Fibroblast of skin of left biceps (primary cell): ENCODE results near the gene PLCB4.
A peak's percentile ranks its signal among the peaks of the same experiment; 100 is the strongest.

ENCODE experiments used
- DNase-seq, 2 experiments: peaks; one replicate each; pipeline ENCODE4 v3.0.0-alpha.2; 2013; ENCODE audit warnings: low read depth in 2 of 2

The PLCB4 gene

GRCh38 chr20:9061434-9061833 lies 7.5 kb upstream of the PLCB4 start:
- no peak for DNase-seq

DNA sequence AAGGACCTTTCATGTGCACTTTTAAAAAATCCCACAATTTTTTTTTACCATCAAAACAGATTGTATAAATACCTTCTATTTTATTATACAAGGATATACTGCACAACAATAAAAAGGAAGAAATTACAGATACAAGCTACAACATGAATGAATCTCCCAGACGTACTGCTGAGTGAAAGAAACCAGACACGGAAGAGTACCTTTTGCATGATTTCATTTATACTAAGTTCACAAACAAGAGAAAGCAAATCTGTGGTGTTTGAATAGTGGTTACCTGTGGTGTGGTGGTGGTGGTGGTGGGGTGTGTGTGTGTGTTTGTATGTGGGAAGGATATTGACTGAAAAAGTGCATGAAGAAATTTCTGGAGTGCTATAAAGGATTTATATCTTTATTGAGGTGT lies 6.8 kb upstream of the PLCB4 start:
- no peak for DNase-seq

- DNase-seq = no peak
Measured at GRCh38 chr20:9066191-9066590, 2.7 kb upstream of the PLCB4 start.

DNA sequence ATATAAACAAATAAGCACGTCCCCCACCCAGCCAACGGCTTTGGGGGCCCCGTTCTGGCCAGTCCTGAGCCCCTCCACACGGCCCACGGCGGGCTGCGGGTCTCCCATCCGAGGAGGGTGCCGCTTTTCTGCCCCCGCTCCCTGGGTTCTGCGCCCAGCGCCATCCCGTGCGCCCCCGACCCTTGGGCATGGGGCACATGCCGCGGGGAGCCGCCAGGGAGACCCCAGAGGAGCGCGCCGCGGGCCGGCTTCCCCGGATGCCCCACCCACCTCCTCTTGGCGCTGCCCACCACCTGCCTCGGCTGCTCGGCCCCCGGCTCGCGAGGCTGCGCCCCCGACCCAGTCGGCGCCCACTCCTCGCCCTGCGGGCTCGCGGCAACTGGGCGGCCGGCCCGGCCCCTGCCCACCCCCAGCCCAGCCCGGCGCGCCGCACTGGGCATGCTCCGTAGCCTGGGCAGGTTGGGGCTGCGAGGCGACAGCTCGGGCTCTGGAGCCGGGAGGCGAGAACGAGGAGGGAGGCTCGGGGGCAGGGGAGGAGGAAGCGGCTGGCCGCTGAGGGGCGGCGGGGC lies 570 bp upstream of the PLCB4 start:
- DNase-seq = no peak

DNA sequence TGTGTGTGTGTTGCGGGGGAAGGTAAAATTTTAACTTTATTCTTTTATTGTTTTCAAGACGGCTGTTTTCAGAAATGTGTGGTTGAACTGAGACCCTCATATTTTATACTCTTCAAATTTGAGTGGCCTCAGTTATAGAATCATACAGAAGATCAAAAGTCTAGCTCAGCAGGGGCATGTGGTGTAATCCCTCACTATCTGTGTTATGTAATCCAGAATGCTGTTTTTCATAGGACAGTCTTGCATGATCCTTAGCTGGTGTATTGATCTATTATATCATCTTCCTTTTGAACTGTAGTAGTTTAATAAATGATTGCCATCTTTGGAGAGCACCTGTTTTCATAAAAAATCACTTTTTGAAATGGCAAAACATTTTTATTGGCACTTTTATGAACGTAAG lies 1.4 kb downstream of the PLCB4 start:
- DNase-seq = no peak

GRCh38 chr20:9071976-9072726 lies 3.3 kb downstream of the PLCB4 start:
- DNase-seq = no peak

GRCh38 chr20:9072861-9073500 lies 4.1 kb downstream of the PLCB4 start:
- DNase-seq = no peak

DNA sequence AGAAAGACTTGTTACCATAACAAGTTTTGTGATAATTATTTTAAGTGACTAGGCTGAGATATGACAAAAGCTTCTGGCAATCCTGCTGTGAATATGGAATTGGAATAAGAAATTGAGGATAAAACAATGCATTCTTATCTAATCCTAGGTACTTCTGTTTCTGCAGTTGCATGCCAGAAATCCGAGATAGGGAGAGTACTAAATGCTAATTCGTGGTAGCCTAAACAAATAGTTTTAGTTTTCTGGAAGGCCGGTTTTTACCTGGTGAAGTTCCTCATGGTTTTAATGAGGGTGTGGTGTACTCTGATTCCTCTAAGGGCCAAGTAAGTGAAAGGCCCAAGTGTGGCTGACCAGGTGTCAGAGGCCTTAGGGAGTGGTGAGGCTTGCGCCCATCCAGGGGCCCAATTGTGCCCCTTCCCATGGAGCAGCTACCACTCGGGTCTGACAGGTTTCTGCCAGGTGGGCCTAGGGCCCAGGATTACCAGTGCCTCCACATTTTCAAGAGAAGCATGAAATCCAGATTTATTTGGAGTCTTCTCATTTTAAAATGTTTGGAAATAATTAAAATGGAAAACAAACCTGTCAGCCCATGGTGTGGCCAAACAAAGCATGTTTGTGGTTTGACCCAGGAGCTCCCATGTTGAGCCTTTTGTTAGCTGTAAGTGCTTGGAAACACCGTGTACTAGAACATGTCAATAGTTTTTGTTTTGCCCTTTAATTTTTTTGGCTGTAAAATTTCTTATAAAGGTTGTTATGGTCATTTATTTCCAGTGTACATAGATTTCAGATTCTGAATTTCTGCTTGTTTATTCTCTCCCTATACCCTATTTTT lies 6.6 kb downstream of the PLCB4 start:
- no peak for DNase-seq

DNA sequence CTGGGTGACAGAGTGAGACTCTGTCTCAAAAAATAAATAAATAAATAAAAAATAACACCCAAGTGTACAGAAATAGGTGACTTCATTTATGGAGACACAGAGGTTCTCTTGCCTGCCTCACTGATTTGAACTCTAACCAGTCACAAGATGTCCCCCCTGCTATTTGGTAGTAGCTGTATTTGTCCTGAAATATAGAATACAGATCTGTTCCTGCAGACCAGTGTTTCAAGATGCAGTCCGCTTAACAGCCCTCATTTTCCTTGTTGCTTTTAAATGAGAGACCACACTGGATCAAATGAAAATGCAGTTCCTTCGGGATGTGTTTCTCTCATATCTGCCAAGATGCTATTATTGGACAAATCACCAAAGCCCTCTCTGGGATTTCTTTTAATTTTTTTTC lies 7.6 kb downstream of the PLCB4 start:
- no peak for DNase-seq

DNA sequence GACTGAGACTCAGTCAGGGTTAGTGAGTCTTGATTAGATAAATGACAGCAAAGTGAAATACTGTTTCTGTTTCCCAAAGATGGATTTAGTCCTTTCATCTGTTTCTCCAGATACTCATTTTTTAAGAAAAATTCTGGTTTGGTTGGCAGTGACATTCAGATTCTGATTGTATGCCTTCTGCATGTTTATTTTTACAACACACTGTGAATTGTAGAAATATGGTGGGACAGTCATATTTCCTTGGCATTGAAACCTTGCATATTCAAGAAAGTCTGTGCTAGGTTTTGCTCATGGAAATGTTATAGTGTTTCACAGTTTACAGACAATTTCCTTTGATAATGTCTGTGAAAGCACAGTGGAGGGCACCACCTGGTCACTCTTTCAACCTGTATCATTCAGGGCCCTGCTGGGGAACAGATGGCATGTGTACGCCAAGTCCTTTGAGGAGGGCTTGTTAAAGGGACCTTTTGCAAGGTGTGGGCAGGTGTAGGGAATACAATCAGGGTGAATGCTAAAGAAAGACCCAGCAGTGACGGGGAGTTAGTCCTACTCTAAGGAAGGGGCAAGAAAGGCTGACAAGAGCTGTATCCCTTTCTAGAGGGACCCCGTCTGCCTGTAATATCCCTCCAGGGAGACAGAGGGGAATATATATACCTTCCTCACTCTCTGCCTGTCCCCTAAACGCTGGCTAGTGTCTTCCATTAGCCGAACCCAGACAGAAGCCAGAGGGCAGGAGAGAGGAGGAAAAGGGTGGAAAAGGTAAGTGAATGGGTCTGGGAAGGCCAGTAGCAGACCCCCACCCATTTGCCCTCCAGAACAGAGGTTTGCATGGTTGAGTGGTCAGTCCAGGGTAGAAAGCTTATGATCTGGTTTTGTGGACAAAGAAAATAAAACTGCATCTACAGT lies 10.2 kb downstream of the PLCB4 start:
- DNase-seq = no peak

DNA sequence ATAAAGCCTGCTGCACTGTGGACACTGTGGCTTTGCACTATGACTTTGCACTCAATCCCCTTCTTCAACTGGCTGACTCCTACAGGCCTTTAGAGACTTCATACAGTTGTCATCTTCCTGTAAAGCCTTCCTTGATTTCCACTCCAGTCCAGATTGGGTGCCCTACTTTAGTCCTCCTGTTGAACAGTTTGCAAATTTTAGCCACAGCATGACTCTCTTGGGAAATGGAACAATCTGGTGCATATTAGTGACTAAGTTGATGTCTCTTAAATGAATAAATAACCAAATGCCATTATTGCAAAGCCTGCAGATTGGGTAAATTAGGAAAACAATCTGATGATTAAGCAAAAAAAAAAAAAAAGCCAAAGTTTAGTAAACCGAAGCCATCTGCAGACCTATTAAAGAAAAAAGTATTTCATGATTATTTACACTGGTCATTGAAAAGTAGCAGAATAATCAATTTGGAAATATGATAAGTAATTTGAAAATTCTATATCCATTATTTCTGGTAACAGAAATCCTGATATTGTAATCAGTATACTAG lies 12.6 kb downstream of the PLCB4 start:
- peak in 1 of 2 experiments; percentile 36 for DNase-seq

GRCh38 chr20:9082741-9083140 lies 13.9 kb downstream of the PLCB4 start:
- DNase-seq = no peak

DNA sequence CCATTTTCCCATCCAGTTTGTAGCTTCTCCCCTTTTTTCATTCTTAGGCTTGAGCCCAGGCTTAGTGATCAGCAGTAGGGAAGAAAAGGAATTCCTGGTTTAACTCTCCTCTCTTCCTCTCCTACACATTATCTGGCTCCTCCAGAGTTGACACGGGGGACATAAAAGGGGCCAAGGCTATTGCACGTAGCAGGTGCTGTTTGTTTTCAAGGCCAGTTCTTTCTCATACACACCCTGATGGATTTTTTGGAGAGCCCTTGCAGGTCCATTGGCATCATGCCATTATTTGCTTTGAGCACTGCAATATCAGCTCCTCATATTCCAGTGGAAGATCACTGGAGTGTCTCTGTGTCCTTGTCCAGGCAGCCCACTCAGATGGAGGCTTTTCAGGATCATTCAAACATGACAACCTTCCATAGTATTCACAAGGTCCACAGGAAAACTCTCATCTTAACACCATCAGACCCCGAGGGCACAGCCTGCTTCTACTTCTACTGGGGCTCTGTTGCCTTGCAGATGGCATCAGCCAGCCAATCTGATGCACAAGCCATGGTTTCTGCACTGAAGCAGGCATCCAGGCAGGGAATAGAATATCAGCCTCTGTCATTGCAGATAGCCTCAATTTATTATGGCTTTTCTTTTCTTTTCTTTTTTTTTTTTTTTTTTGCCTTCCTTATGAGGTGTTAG lies 18.8 kb downstream of the PLCB4 start:
- DNase-seq = no peak

- DNase-seq = no peak
Measured at GRCh38 chr20:9088556-9088955, 19.7 kb downstream of the PLCB4 start.

DNA sequence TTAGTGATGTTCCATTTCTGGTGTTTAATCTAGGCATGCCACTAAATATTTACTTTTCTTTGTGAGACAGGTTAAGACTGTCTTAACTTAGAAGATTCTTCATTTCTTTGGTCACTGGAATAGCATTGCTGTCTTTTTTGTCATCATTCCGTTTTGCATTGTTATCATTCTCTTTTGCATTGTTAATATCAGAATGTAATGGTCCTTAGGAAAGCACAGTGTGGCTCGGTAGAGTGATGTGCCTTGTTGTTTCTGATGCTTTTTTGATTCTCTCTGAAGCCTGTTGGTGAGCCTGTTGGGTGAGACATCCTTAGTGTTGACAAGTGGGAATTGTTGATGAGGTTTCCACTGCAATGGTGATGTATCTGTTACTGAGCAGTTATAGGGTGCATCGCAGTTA lies 23.2 kb downstream of the PLCB4 start:
- DNase-seq = no peak

DNA sequence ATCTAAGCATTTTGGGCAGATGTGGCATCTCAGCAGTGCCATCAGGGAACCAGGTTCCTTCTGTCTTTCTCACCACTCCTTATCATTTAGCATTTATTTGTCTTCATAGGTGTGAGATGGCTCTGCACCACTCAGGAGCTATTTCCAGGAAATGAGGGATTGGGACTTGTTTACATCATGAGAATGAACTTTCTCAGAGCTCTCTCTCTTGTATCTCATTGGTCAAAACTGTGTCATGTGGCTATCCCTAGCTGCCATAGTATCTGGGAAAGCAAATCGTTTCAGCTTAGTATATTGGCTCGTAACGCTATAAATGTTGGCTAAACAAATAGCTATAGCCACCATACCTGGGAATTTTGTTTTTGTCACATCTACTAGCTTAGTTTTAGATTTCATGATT lies 23.8 kb downstream of the PLCB4 start:
- no peak for DNase-seq

GRCh38 chr20:9093218-9093957 lies 24.5 kb downstream of the PLCB4 start:
- no peak for DNase-seq

DNA sequence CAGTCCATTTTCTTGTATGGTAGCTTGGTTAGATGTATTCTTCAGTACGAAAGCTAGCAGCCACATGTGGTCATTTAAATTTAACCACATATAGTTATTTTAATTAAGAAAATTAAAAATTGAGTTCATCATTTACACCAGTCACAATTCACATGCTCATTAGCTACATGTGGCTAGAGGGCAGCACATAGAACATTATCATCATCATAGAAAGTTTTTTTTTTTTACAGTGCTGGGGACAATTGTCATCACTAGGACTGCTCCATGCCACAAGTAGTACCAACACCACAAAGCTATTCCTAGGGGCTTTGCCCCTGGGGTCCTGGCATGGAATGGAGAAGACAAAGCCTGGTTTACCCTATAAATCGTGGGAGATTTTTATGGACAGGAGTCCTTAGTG lies 30.5 kb downstream of the PLCB4 start:
- no peak for DNase-seq

GRCh38 chr20:9100691-9101090 lies 31.8 kb downstream of the PLCB4 start:
- DNase-seq = no peak

- DNase-seq = no peak
Measured at GRCh38 chr20:9102456-9102855, 33.6 kb downstream of the PLCB4 start.
